IMR-90 (cell line): Measurements from ENCODE around the gene SIGLEC9. TPM values are rescaled to one million over a fixed set of nuclear protein-coding genes. Genes with fewer than 3 reads are reported as not detected.

Experiments
- ATAC-seq: fragments of 200-7000 bp; cut with Tn5 transposase; 2 replicates; pipeline ENCODE4 v1.9.1; 2020; ENCODE audit warnings: low read depth, mild to moderate bottlenecking, moderate library complexity
- BruUV-seq: library from RNA; stranded (reverse); fragments of 400-500 nt; replicated peaks from 2 replicates; lab custom pipeline; 2021; lab: Mats Ljungman, UMichigan
- CTCF ChIA-PET: fragments of 300-600 bp; formaldehyde crosslinking; extraction: SDS; loops from one replicate; lab custom pipeline; 2021; ENCODE audit warnings: antibody characterized with exemption; lab: Yijun Ruan, JAX
- POLR2A ChIA-PET: fragments of 300-600 bp; sonication (Branson Sonifier 250); formaldehyde crosslinking; loops from one replicate; lab custom pipeline; 2022; ENCODE audit warnings: antibody characterized with exemption; ENCODE audit not compliant: unreplicated experiment; lab: Charles Lee
- DNase-seq: peaks from one replicate; pipeline ENCODE4 v3.0.0; 2013
- H2AFZ ChIP-seq: replicated peaks from 2 replicates; pipeline ENCODE3; 2013; ENCODE audit warnings: low read length, mild to moderate bottlenecking; ENCODE audit not compliant: poor library complexity
- H2AK5ac ChIP-seq: 2 replicates; pipeline ENCODE4 v1.6.1; 2013; ENCODE audit warnings: low read depth, low read length, inconsistent platforms
- H2AK9ac ChIP-seq: replicated peaks from 2 replicates; pipeline ENCODE3; 2013; ENCODE audit warnings: mild to moderate bottlenecking, low read depth, low read length, moderate library complexity; ENCODE audit not compliant: poor library complexity
- H2BK120ac ChIP-seq: 2 replicates; pipeline ENCODE4 v1.6.1; 2013; ENCODE audit warnings: low read depth, low read length, inconsistent platforms
- H2BK15ac ChIP-seq: 3 replicates; pipeline ENCODE4 v1.6.1; 2013; ENCODE audit warnings: low read depth, low read length, inconsistent platforms
- H2BK20ac ChIP-seq: 2 replicates; pipeline ENCODE4 v1.6.1; 2013; ENCODE audit warnings: low read depth, mild to moderate bottlenecking, inconsistent platforms, low read length, moderate library complexity
- H2BK5ac ChIP-seq: 2 replicates; pipeline ENCODE4 v1.6.1; 2013; ENCODE audit warnings: mild to moderate bottlenecking, low read depth, low read length, inconsistent platforms; ENCODE audit not compliant: poor library complexity, severe bottlenecking
- H3K14ac ChIP-seq: replicated peaks from 2 replicates; pipeline ENCODE4 v1.6.1; 2013; ENCODE audit warnings: low read depth, low read length, inconsistent platforms
- H3K18ac ChIP-seq: 2 replicates; pipeline ENCODE4 v1.6.1; 2013; ENCODE audit warnings: low read depth, low read length, control low read depth
- H3K23ac ChIP-seq: 2 replicates; pipeline ENCODE4 v1.6.1; 2013; ENCODE audit warnings: low read depth, low read length, inconsistent platforms
- H3K27ac ChIP-seq: 2 replicates; pipeline ENCODE4 v1.5.1; 2013; ENCODE audit warnings: mild to moderate bottlenecking, control low read depth, low read length; ENCODE audit not compliant: insufficient read depth
- H3K27me3 ChIP-seq: 2 replicates; pipeline ENCODE4 v1.6.1; 2013; ENCODE audit warnings: low read length; ENCODE audit not compliant: control insufficient read depth, insufficient read depth
- H3K36me3 ChIP-seq: 2 replicates; pipeline ENCODE4 v1.6.1; 2013; ENCODE audit warnings: low read length, mixed read lengths; ENCODE audit not compliant: control insufficient read depth, insufficient read depth
- H3K4ac ChIP-seq: 2 replicates; pipeline ENCODE4 v1.6.1; 2013; ENCODE audit warnings: low read depth, low read length, inconsistent platforms
- H3K4me1 ChIP-seq: 2 replicates; pipeline ENCODE4 v1.6.1; 2013; ENCODE audit warnings: low read length, mixed read lengths; ENCODE audit not compliant: control insufficient read depth, insufficient read depth
- H3K4me2 ChIP-seq: 2 replicates; pipeline ENCODE4 v1.6.1; 2013; ENCODE audit warnings: low read depth, mild to moderate bottlenecking, control low read depth, low read length, moderate library complexity
- H3K4me3 ChIP-seq: 2 replicates; pipeline ENCODE4 v1.5.1; 2013; ENCODE audit warnings: low read depth, mild to moderate bottlenecking, control low read depth, low read length, moderate library complexity; ENCODE audit not compliant: insufficient read depth
- H3K56ac ChIP-seq: 2 replicates; pipeline ENCODE4 v1.6.1; 2013; ENCODE audit warnings: low read length, inconsistent platforms; ENCODE audit not compliant: insufficient read depth; ENCODE audit errors: extremely low read depth
- H3K79me1 ChIP-seq, 2 experiments: 2 replicates each; pipeline ENCODE4 v1.6.1; 2013; ENCODE audit warnings: low read length in 2 of 2, inconsistent platforms in 1 of 2, low read depth in 1 of 2
- H3K9ac ChIP-seq: 2 replicates; pipeline ENCODE4 v1.6.1; 2013; ENCODE audit warnings: low read depth, low read length, control low read depth
- H3K9me1 ChIP-seq: 2 replicates; pipeline ENCODE4 v1.6.1; 2013; ENCODE audit warnings: low read length, inconsistent platforms; ENCODE audit not compliant: insufficient read depth
- H3K9me3 ChIP-seq: 2 replicates; pipeline ENCODE4 v1.6.1; 2013; ENCODE audit warnings: low read length; ENCODE audit not compliant: control insufficient read depth, insufficient read depth
- H4K20me1 ChIP-seq: 2 replicates; pipeline ENCODE4 v1.6.1; 2013; ENCODE audit warnings: low read length, inconsistent platforms; ENCODE audit not compliant: insufficient read depth
- H4K5ac ChIP-seq: 2 replicates; pipeline ENCODE4 v1.6.1; 2013; ENCODE audit warnings: mild to moderate bottlenecking, low read depth, low read length, control low read depth
- H4K8ac ChIP-seq, 2 experiments: 2 replicates each; pipeline ENCODE4 v1.6.1; 2013; ENCODE audit warnings: low read depth in 2 of 2, low read length in 2 of 2, control low read depth in 1 of 2, inconsistent platforms in 1 of 2
- H4K91ac ChIP-seq: 2 replicates; pipeline ENCODE4 v1.6.1; 2013; ENCODE audit warnings: low read depth, low read length, inconsistent platforms; ENCODE audit not compliant: insufficient read depth
- CEBPB ChIP-seq: IDR thresholded peaks from 2 replicates; pipeline ENCODE4 v1.6.1; 2012; ENCODE audit warnings: low read depth, low read length, improper control_type of control experiment
- FOS ChIP-seq: fragments of 150-350 bp; IDR thresholded peaks from 2 replicates; pipeline ENCODE4 v1.6.1; 2016; ENCODE audit warnings: low read depth, low read length
- WGBS, 2 experiments: methylation state at CpG; one replicate each; pipeline versions ENCODE4 v1.1.5 to v1.1.7; 2013; ENCODE audit warnings: missing lambda C conversion rate in 2 of 2; ENCODE audit not compliant: insufficient read length in 1 of 2; ENCODE audit errors: extremely low coverage in 2 of 2; 5-methylcytosine and 5-hydroxymethylcytosine counted together
- dilution Hi-C: fragments of 300-500 bp; cut with HindIII; formaldehyde crosslinking; loops from one replicate; pipeline ENCODE4 v1.14.3; 2018; ENCODE audit warnings: low sequenced_read_pairs; ENCODE audit not compliant: unreplicated experiment
- in situ Hi-C: fragments of 300-500 bp; cut with MboI; formaldehyde crosslinking; loops from 3 replicates; pipeline ENCODE4 v1.14.3; 2019; ENCODE audit warnings: low sequenced_read_pairs, inconsistent platforms, mixed read lengths
- intact Hi-C: fragments of 100-400 bp; cut with micrococcal nuclease; formaldehyde crosslinking; loops from 2 replicates; pipeline ENCODE4 v1.10.0; 2022
- polyA plus RNA-seq, 3 experiments: library from polyadenylated mRNA; depleted of rRNA; stranded (reverse); fragments of >200 nt; gene quantifications; 2 replicates each; pipeline ENCODE4 v1.2.3, GENCODE V29; 2012; ENCODE audit warnings: low replicate concordance in 1 of 3
- total RNA-seq: library from RNA; depleted of rRNA; stranded (reverse); fragments of >200 nt; gene quantifications from 2 replicates; pipeline ENCODE4 v1.2.3, GENCODE V29; 2012

Gene SIGLEC9
- total and polyA plus RNA-seq, 2 of the 4 experiments (the other 2 are of a cell fraction), result 0.03 TPM; not detected in 1

- no peak for TF ChIP-seq CEBPB
Measured at GRCh38 chr19:51111606-51112005, 13.1 kb upstream of the SIGLEC9 start (continued).

- WGBS, 2 experiments, result 67% methylated on average over 1 of the region's 6 CpGs; no CpG with 5 or more reads in 1 of the 2 experiments
- Histone ChIP-seq H2BK5ac (no peak overlapping the region), H3K9ac (no peak overlapping the region), H3K23ac (no peak overlapping the region), H3K36me3 (no peaks in the 10 kb centered on the region), H2AK5ac (no peak overlapping the region), H3K27ac (no peak overlapping the region), H3K14ac (no peak overlapping the region), H4K5ac (no peak overlapping the region), H4K91ac (no peak overlapping the region), H2BK120ac (no peak overlapping the region), H2BK15ac (no peak overlapping the region), H3K9me1 (no peaks in the 10 kb centered on the region), H3K9me3 (no peaks in the 10 kb centered on the region), H3K4me1 (no peaks in the 10 kb centered on the region), H3K56ac (no peak overlapping the region), H3K4ac (no peak overlapping the region), H3K27me3 (peaks cover 6% of the 10 kb centered on the region), H3K79me1 (no peaks in the 10 kb centered on the region), H4K8ac (no peak overlapping the region), H3K4me2 (no peak overlapping the region), H4K20me1 (no peaks in the 10 kb centered on the region), H2BK20ac (no peak overlapping the region), H3K18ac (no peak overlapping the region), H2AFZ (no peak overlapping the region), H2AK9ac (no peak overlapping the region), H3K4me3 (no peak overlapping the region)
- in situ Hi-C loops, result no loop called here
- intact Hi-C loops, result no loop called here
- dilution Hi-C loops, result no loop called here
- no peak for DNase-seq
- no TSS peak for BruUV-seq
- no peak for TF ChIP-seq FOS
- no peak for TF ChIP-seq CEBPB
- CTCF ChIA-PET, result no interaction called here
- ATAC-seq, result no peak
- POLR2A ChIA-PET, result interaction anchor here (0.6 kb wide), 1 partner anchor 64 kb away, joined by 3 read pairs; no protein-coding TSS in a partner anchor
Measured at GRCh38 chr19:51114087-51114729, 10.5 kb upstream of the SIGLEC9 start.
